Calu3 (cell line): Measurements from ENCODE around the gene GDPD5. TPM values are rescaled to one million over a fixed set of nuclear protein-coding genes. Genes with fewer than 3 reads are reported as not detected.

ENCODE experiments used
- BruUV-seq: library from RNA; stranded (reverse); fragments of 400-500 nt; replicated peaks from 2 replicates; lab custom pipeline; 2021; lab: Mats Ljungman, UMichigan
- CTCF ChIA-PET: fragments of 300-600 bp; sonication (Branson Sonifier 250); formaldehyde crosslinking; loops from one replicate; lab custom pipeline; 2022; ENCODE audit warnings: antibody characterized with exemption; lab: Charles Lee
- DNase-seq: peaks from one replicate; pipeline ENCODE4 v3.0.0; 2022
- H3K27ac Mint-ChIP-seq: one replicate; pipeline ENCODE4 v1.8.0; 2022; ENCODE audit warnings: mixed read lengths; ENCODE audit not compliant: unreplicated experiment
- H3K27me3 Mint-ChIP-seq: one replicate; pipeline ENCODE4 v1.8.0; 2022; ENCODE audit warnings: mixed read lengths; ENCODE audit not compliant: unreplicated experiment
- H3K36me3 Mint-ChIP-seq: one replicate; pipeline ENCODE4 v1.8.0; 2022; ENCODE audit warnings: mild to moderate bottlenecking, moderate library complexity, mixed read lengths; ENCODE audit not compliant: insufficient read depth, unreplicated experiment
- H3K4me1 Mint-ChIP-seq: one replicate; pipeline ENCODE4 v1.8.0; 2022; ENCODE audit warnings: mild to moderate bottlenecking, low read depth, mixed read lengths; ENCODE audit not compliant: unreplicated experiment
- H3K4me3 Mint-ChIP-seq: one replicate; pipeline ENCODE4 v1.8.0; 2022; ENCODE audit warnings: mild to moderate bottlenecking, low read depth, moderate library complexity, mixed read lengths; ENCODE audit not compliant: unreplicated experiment
- H3K9me3 Mint-ChIP-seq: one replicate; pipeline ENCODE4 v1.8.0; 2022; ENCODE audit warnings: low read depth, mixed read lengths; ENCODE audit not compliant: unreplicated experiment
- CTCF ChIP-seq: fragments of 200-600 bp; IDR thresholded peaks from one replicate; pipeline ENCODE4 v1.8.0; 2022; ENCODE audit warnings: antibody characterized with exemption; ENCODE audit not compliant: unreplicated experiment
- intact Hi-C: fragments of 100-400 bp; cut with micrococcal nuclease; formaldehyde crosslinking; loops from one replicate; pipeline ENCODE4 v1.10.0; 2022; ENCODE audit not compliant: unreplicated experiment
- total RNA-seq: library from RNA; stranded (reverse); gene quantifications from 2 replicates; pipeline ENCODE4 v1.2.3, GENCODE V29; 2022

Gene GDPD5
- total RNA-seq, 1 experiment from 2014 or later: 7.0 TPM

GRCh38 chr11:75394085-75394840 is 131.5 kb downstream of the GDPD5 start:
- Mint-ChIP-seq H3K4me1 (no peaks in the 10 kb centered on the region), H3K4me3 (no peak overlapping the region), H3K27ac (no peak overlapping the region), H3K27me3 (peaks cover 16% of the 10 kb centered on the region), H3K9me3 (no peaks in the 10 kb centered on the region), H3K36me3 (peaks cover 4% of the 10 kb centered on the region)
- no TSS peak for BruUV-seq
- CTCF ChIA-PET: interaction anchor here (0.7 kb wide), 1 partner anchor 14 kb away, joined by 3 read pairs; no protein-coding TSS in a partner anchor
- intact Hi-C loops: no loop called here
- no peak for DNase-seq
- no peak for TF ChIP-seq CTCF

- peaks cover under 1% of the 10 kb centered on the region for H3K27me3 Mint-ChIP-seq
- TF ChIP-seq CTCF: no peak
- no peaks in the 10 kb centered on the region for H3K4me1 Mint-ChIP-seq
- no peak overlapping the region for H3K4me3 Mint-ChIP-seq
- H3K27ac Mint-ChIP-seq: no peak overlapping the region
- intact Hi-C loops: no loop called here
- no TSS peak for BruUV-seq
- CTCF ChIA-PET: interaction anchor here (0.6 to 1.0 kb wide), 4 partner anchors 11 to 110 kb away, joined by 3 to 4 read pairs (median 3); no protein-coding TSS in a partner anchor
- DNase-seq: no peak
- H3K36me3 Mint-ChIP-seq: no peaks in the 10 kb centered on the region
- no peaks in the 10 kb centered on the region for H3K9me3 Mint-ChIP-seq
Measured at GRCh38 chr11:75389925-75390324, 135.8 kb downstream of the GDPD5 start.

GRCh38 chr11:75389276-75389605 is 136.5 kb downstream of the GDPD5 start:
- peaks cover 6% of the 10 kb centered on the region for H3K4me1 Mint-ChIP-seq
- no peak overlapping the region for H3K4me3 Mint-ChIP-seq
- no peak for TF ChIP-seq CTCF
- no peaks in the 10 kb centered on the region for H3K36me3 Mint-ChIP-seq
- intact Hi-C loops: no loop called here
- H3K27me3 Mint-ChIP-seq: no peaks in the 10 kb centered on the region
- H3K27ac Mint-ChIP-seq: no peak overlapping the region
- DNase-seq: no peak
- no TSS peak for BruUV-seq
- CTCF ChIA-PET: interaction anchor here (0.6 to 1.0 kb wide), 3 partner anchors 17 to 62 kb away, joined by 3 to 4 read pairs (median 3); no protein-coding TSS in a partner anchor
- no peaks in the 10 kb centered on the region for H3K9me3 Mint-ChIP-seq

- H3K4me1 Mint-ChIP-seq: peaks cover 8% of the 10 kb centered on the region
- H3K9me3 Mint-ChIP-seq: no peaks in the 10 kb centered on the region
- peak; percentile 74 for TF ChIP-seq CTCF
- no peak overlapping the region for H3K27ac Mint-ChIP-seq
- H3K36me3 Mint-ChIP-seq: no peaks in the 10 kb centered on the region
- peak; percentile 74 for DNase-seq
- no peaks in the 10 kb centered on the region for H3K27me3 Mint-ChIP-seq
- CTCF ChIA-PET: interaction anchor here (0.6 to 2.1 kb wide), 10 partner anchors 16 to 145 kb away, joined by 3 to 9 read pairs (median 3); no protein-coding TSS in a partner anchor
- BruUV-seq: no TSS peak
- intact Hi-C loops: loop anchor here (1.0 kb wide), 1 partner anchor 144 kb away; no protein-coding TSS in a partner anchor
- no peak overlapping the region for H3K4me3 Mint-ChIP-seq
Measured at GRCh38 chr11:75388386-75389275, 137.1 kb downstream of the GDPD5 start.
